Measurements from ENCODE around the gene IFT88. TPM values are rescaled to one million over a fixed set of nuclear protein-coding genes. Genes with fewer than 3 reads are reported as not detected.

Gene IFT88
- total RNA-seq, 1 donor from 2014 or later, result 4.9 TPM

GRCh38 chr13:20713751-20714150, 146.8 kb downstream of the IFT88 start:
- H3K9me3 ChIP-seq, result no peaks in the 10 kb centered on the region
- H3K4me3 ChIP-seq, result peak overlapping the region in 1 of 2 donors; percentile 61
- peak in 1 of 2 donors; percentile 81 for DNase-seq (ENCODE audit: low spot score in 2 of 2)
- no peaks in the 10 kb centered on the region for H3K27me3 ChIP-seq
- no peaks in the 10 kb centered on the region for H3K36me3 ChIP-seq
- no peak for TF ChIP-seq CTCF (IDR thresholded peaks at IDR 0.05)
- H3K27ac ChIP-seq, result peak overlapping the region; percentile 74 to 80
- intact Hi-C loops (cut with DNase I), result loop anchor here (2.0 to 10.0 kb wide), 5 partner anchors 59 to 361 kb away; partner anchors contain the start of genes EEF1AKMT1 and XPO4
- H3K4me1 ChIP-seq, result peaks cover 3 to 26% of the 10 kb centered on the region in 2 donors

GRCh38 chr13:20714161-20714560, 147.2 kb downstream of the IFT88 start:
- no peaks in the 10 kb centered on the region for H3K36me3 ChIP-seq
- H3K9me3 ChIP-seq, result no peaks in the 10 kb centered on the region
- peaks cover 3 to 26% of the 10 kb centered on the region in 2 donors for H3K4me1 ChIP-seq
- H3K4me3 ChIP-seq, result peak overlapping the region in 1 of 2 donors; percentile 50
- no peak for DNase-seq (ENCODE audit: low spot score in 2 of 2)
- intact Hi-C loops (cut with DNase I), result loop anchor here (2.0 to 10.0 kb wide), 5 partner anchors 59 to 361 kb away; partner anchors contain the start of genes EEF1AKMT1 and XPO4
- peak overlapping the region; percentile 74 to 80 for H3K27ac ChIP-seq
- H3K27me3 ChIP-seq, result no peaks in the 10 kb centered on the region
- TF ChIP-seq CTCF (IDR thresholded peaks at IDR 0.05), result no peak

GRCh38 chr13:20714563-20715329, 147.8 kb downstream of the IFT88 start:
- H3K4me1 ChIP-seq, result peaks cover 3 to 20% of the 10 kb centered on the region in 2 donors
- peak in 1 of 2 donors; percentile 87 for DNase-seq (ENCODE audit: low spot score in 2 of 2)
- H3K27me3 ChIP-seq, result no peaks in the 10 kb centered on the region
- no peak for TF ChIP-seq CTCF (IDR thresholded peaks at IDR 0.05)
- intact Hi-C loops (cut with DNase I), result loop anchor here (2.0 to 10.0 kb wide), 5 partner anchors 58 to 360 kb away; partner anchors contain the start of genes EEF1AKMT1 and XPO4
- peak overlapping the region; percentile 74 to 80 for H3K27ac ChIP-seq
- no peaks in the 10 kb centered on the region for H3K9me3 ChIP-seq
- H3K4me3 ChIP-seq, result peak overlapping the region in 1 of 2 donors; percentile 50
- H3K36me3 ChIP-seq, result no peaks in the 10 kb centered on the region

GRCh38 chr13:20715330-20715712, 148.4 kb downstream of the IFT88 start:
- no peaks in the 10 kb centered on the region for H3K27me3 ChIP-seq
- peak overlapping the region in 1 of 2 donors; percentile 74 for H3K27ac ChIP-seq
- H3K36me3 ChIP-seq, result no peaks in the 10 kb centered on the region
- no peak for TF ChIP-seq CTCF (IDR thresholded peaks at IDR 0.05)
- H3K4me1 ChIP-seq, result peaks cover 3 to 20% of the 10 kb centered on the region in 2 donors
- H3K4me3 ChIP-seq, result no peak overlapping the region
- no peak for DNase-seq (ENCODE audit: low spot score in 2 of 2)
- no peaks in the 10 kb centered on the region for H3K9me3 ChIP-seq
- intact Hi-C loops (cut with DNase I), result loop anchor here (2.0 to 10.0 kb wide), 3 partner anchors 57 to 359 kb away; partner anchors contain the start of gene EEF1AKMT1

- DNase-seq (ENCODE audit: low spot score in 2 of 2), result no peak
- H3K27ac ChIP-seq, result no peak overlapping the region
- no peaks in the 10 kb centered on the region for H3K9me3 ChIP-seq
- TF ChIP-seq CTCF (IDR thresholded peaks at IDR 0.05), result no peak
- H3K36me3 ChIP-seq, result no peaks in the 10 kb centered on the region
- peaks cover 3 to 29% of the 10 kb centered on the region in 2 donors for H3K4me1 ChIP-seq
- no peaks in the 10 kb centered on the region for H3K27me3 ChIP-seq
- H3K4me3 ChIP-seq, result no peak overlapping the region
- intact Hi-C loops (cut with DNase I), result loop anchor here (10.0 kb wide), 2 partner anchors 222 to 358 kb away; no protein-coding TSS in a partner anchor
These were observed 150.0 kb downstream of the IFT88 start for GRCh38 chr13:20716951-20717350.
